ENCODE measurements around the gene SH3BGR.

- TF ChIP-seq CTCF (conservative IDR thresholded peaks at IDR 0.05; ENCODE audit: low read depth, low read length) (no peak), EZH2 (IDR thresholded peaks at IDR 0.05; ENCODE audit: borderline replicate concordance, low read depth, low read length, poor library complexity, severe bottlenecking) (no peak)
These were observed at the start of gene SH3BGR for GRCh38 chr21:39451332-39452206.
